Measurements from ENCODE around the gene ZSCAN12.
"Not testable (repeated sequence)": the region's sequence is repeated elsewhere in the genome, so short reads cannot be mapped to it uniquely, and the experiment has no call there.

The ZSCAN12 gene

GRCh38 chr6:28399350-28400121 is at the start of gene ZSCAN12:
Gene ZSCAN12, minus strand, starts transcription at chr6:28399747. Its CDS starts 1,342 bp downstream, at chr6:28398405.
- DNase-seq (ENCODE audit: low spot score) = peak; percentile 90

- DNase-seq (ENCODE audit: low spot score) = no peak
These were observed 49.5 kb upstream of the ZSCAN12 start for GRCh38 chr6:28449056-28449455.

GRCh38 chr6:28447512-28447906 is 48.0 kb upstream of the ZSCAN12 start:
- not testable (repeated sequence) for DNase-seq (ENCODE audit: low spot score)

GRCh38 chr6:28446818-28447511 is 47.4 kb upstream of the ZSCAN12 start:
- peak; percentile 50 for DNase-seq (ENCODE audit: low spot score)

GRCh38 chr6:28444759-28445158 is 45.2 kb upstream of the ZSCAN12 start:
- not testable (repeated sequence) for DNase-seq (ENCODE audit: low spot score)

GRCh38 chr6:28443112-28443773 is 43.7 kb upstream of the ZSCAN12 start, which contains the start of gene ZSCAN23:
Gene ZSCAN23, minus strand, starts transcription at chr6:28443491. Its CDS starts 7,225 bp downstream, at chr6:28436266.
- peak; percentile 90 for DNase-seq (ENCODE audit: low spot score)

- DNase-seq (ENCODE audit: low spot score) = no peak
These were observed 43.0 kb upstream of the ZSCAN12 start for GRCh38 chr6:28442586-28442985.

- no peak for DNase-seq (ENCODE audit: low spot score)
These were observed 36.9 kb upstream of the ZSCAN12 start for GRCh38 chr6:28436404-28436803.

GRCh38 chr6:28433119-28433518 is 33.6 kb upstream of the ZSCAN12 start:
- DNase-seq (ENCODE audit: low spot score) = no peak

GRCh38 chr6:28429781-28430180 is 30.2 kb upstream of the ZSCAN12 start:
- DNase-seq (ENCODE audit: low spot score) = no peak

- no peak for DNase-seq (ENCODE audit: low spot score)
These were observed 26.5 kb upstream of the ZSCAN12 start for GRCh38 chr6:28425944-28426541.

GRCh38 chr6:28424163-28424562 is 24.6 kb upstream of the ZSCAN12 start:
- DNase-seq (ENCODE audit: low spot score) = no peak

- DNase-seq (ENCODE audit: low spot score) = no peak
These were observed 24.0 kb upstream of the ZSCAN12 start for GRCh38 chr6:28423546-28423945.

- DNase-seq (ENCODE audit: low spot score) = no peak
These were observed 14.1 kb upstream of the ZSCAN12 start for GRCh38 chr6:28413681-28414080.

GRCh38 chr6:28410767-28411166 is 11.2 kb upstream of the ZSCAN12 start:
- DNase-seq (ENCODE audit: low spot score) = no peak

- DNase-seq (ENCODE audit: low spot score) = no peak
These were observed 8.7 kb upstream of the ZSCAN12 start for GRCh38 chr6:28408076-28408802.

GRCh38 chr6:28407401-28407800 is 7.9 kb upstream of the ZSCAN12 start:
- DNase-seq (ENCODE audit: low spot score) = no peak

- DNase-seq (ENCODE audit: low spot score) = not testable (repeated sequence)
These were observed 4.4 kb upstream of the ZSCAN12 start for GRCh38 chr6:28403923-28404322.

- no peak for DNase-seq (ENCODE audit: low spot score)
These were observed 2.6 kb upstream of the ZSCAN12 start for GRCh38 chr6:28402197-28402596.

- no peak for DNase-seq (ENCODE audit: low spot score)
These were observed 1.6 kb upstream of the ZSCAN12 start for GRCh38 chr6:28401172-28401571.

GRCh38 chr6:28400122-28400451 is 540 bp upstream of the ZSCAN12 start:
- no peak for DNase-seq (ENCODE audit: low spot score)

GRCh38 chr6:28395918-28396317 is 3.6 kb downstream of the ZSCAN12 start:
- no peak for DNase-seq (ENCODE audit: low spot score)

Data from D341Med (cell line).